H1 (cell line): ENCODE data around the gene EPHA6. TPM values are rescaled to one million over a fixed set of nuclear protein-coding genes. Genes with fewer than 3 reads are reported as not detected.

ENCODE experiments used
- CTCF ChIA-PET: fragments of 300-600 bp; sonication (Branson Sonifier 250); formaldehyde crosslinking; loops from one replicate; lab custom pipeline; 2021; ENCODE audit not compliant: partially characterized antibody; lab: Charles Lee
- POLR2A ChIA-PET: fragments of 300-600 bp; sonication (Branson Sonifier 250); formaldehyde crosslinking; loops from one replicate; lab custom pipeline; 2021; ENCODE audit warnings: inconsistent platforms; ENCODE audit not compliant: partially characterized antibody; lab: Charles Lee
- DNase-seq, 2 experiments: peaks; one replicate each; pipeline versions ENCODE4 v3.0.0 to v3.0.0-alpha.2; 2010 to 2022; ENCODE audit warnings: low spot score in 2 of 2, low read depth in 1 of 2, mixed read lengths in 1 of 2
- FAIRE-seq: peaks from 2 replicates; lab custom pipeline; 2011; peaks lifted over from hg19 to GRCh38; lab: Jason Lieb, UNC
- H2AFZ ChIP-seq: 2 replicates; pipeline ENCODE4 v1.8.1; 2012; ENCODE audit warnings: low read length, inconsistent platforms
- H2AK5ac ChIP-seq: 2 replicates; pipeline ENCODE4 v1.6.1; 2013; ENCODE audit warnings: low read depth, low read length
- H2BK120ac ChIP-seq: replicated peaks from 2 replicates; pipeline ENCODE3; 2013; ENCODE audit warnings: low read depth, low read length, inconsistent platforms
- H2BK12ac ChIP-seq: 2 replicates; pipeline ENCODE4 v1.6.1; 2013; ENCODE audit warnings: low read depth, low read length
- H2BK15ac ChIP-seq: 2 replicates; pipeline ENCODE4 v1.6.1; 2013; ENCODE audit warnings: low read length
- H2BK20ac ChIP-seq: 2 replicates; pipeline ENCODE4 v1.6.1; 2013; ENCODE audit warnings: low read length
- H2BK5ac ChIP-seq: 2 replicates; pipeline ENCODE4 v1.6.1; 2013; ENCODE audit warnings: low read depth, low read length
- H3K14ac ChIP-seq: 2 replicates; pipeline ENCODE4 v1.6.1; 2013; ENCODE audit warnings: inconsistent platforms; ENCODE audit not compliant: insufficient read length
- H3K18ac ChIP-seq: 2 replicates; pipeline ENCODE4 v1.6.1; 2013; ENCODE audit warnings: low read length; ENCODE audit errors: extremely low read depth
- H3K23ac ChIP-seq: 2 replicates; pipeline ENCODE4 v1.6.1; 2013; ENCODE audit warnings: inconsistent platforms; ENCODE audit not compliant: insufficient read length
- H3K23me2 ChIP-seq: 2 replicates; pipeline ENCODE4 v1.6.1; 2013; ENCODE audit warnings: low read depth, low read length
- H3K27ac ChIP-seq: 2 replicates; pipeline ENCODE4 v1.6.1; 2011; ENCODE audit warnings: low read depth, low read length, inconsistent platforms
- H3K27me3 ChIP-seq, 4 experiments: replicated peaks in 1 of 4; 1 replicate in 1 of 4; 2 replicates in 3 of 4; pipeline versions ENCODE4 v1.6.1 to v1.8.1; 2011 to 2013; ENCODE audit warnings: low read length in 3 of 4, mild to moderate bottlenecking in 3 of 4, inconsistent platforms in 2 of 4, mixed read lengths in 2 of 4, moderate library complexity in 1 of 4; ENCODE audit not compliant: control insufficient read depth in 3 of 4, insufficient read depth in 3 of 4; ENCODE audit errors: extremely low read depth in 1 of 4
- H3K36me3 ChIP-seq, 4 experiments: 2 replicates each; pipeline versions ENCODE4 v1.6.1 to v1.8.1; 2011 to 2013; ENCODE audit warnings: mild to moderate bottlenecking in 4 of 4, low read length in 3 of 4, moderate library complexity in 2 of 4, control low read depth in 1 of 4, inconsistent platforms in 1 of 4; ENCODE audit not compliant: insufficient read depth in 4 of 4, control insufficient read depth in 2 of 4
- H3K4ac ChIP-seq: replicated peaks from 2 replicates; pipeline ENCODE3; 2013; ENCODE audit warnings: low read length, low read depth, mixed read lengths, inconsistent platforms; ENCODE audit not compliant: insufficient read length
- H3K4me1 ChIP-seq, 4 experiments: replicated peaks in 1 of 4; 1 replicate in 1 of 4; 2 replicates in 3 of 4; pipeline versions ENCODE4 v1.6.1 to v1.8.1; 2011 to 2013; ENCODE audit warnings: low read length in 3 of 4, inconsistent platforms in 2 of 4, mixed read lengths in 1 of 4; ENCODE audit not compliant: insufficient read depth in 4 of 4, control insufficient read depth in 3 of 4
- H3K4me2 ChIP-seq, 2 experiments: 2 replicates each; pipeline versions ENCODE4 v1.6.1 to v1.8.1; 2011 to 2013; ENCODE audit warnings: low read depth in 2 of 2, low read length in 2 of 2, control low read depth in 1 of 2, inconsistent platforms in 1 of 2, mild to moderate bottlenecking in 1 of 2; ENCODE audit not compliant: insufficient read depth in 1 of 2
- H3K4me3 ChIP-seq, 4 experiments: fragments of 200-600, 300-600 bp in 1 of 4; sonication (generic), shearing (Covaris generic), sonication (Bioruptor Twin) in 1 of 4; 2 replicates each; pipeline versions ENCODE4 v1.5.1 to v1.8.1; 2011 to 2016; ENCODE audit warnings: low read length in 4 of 4, low read depth in 3 of 4, control low read depth in 2 of 4, inconsistent platforms in 2 of 4, mild to moderate bottlenecking in 2 of 4, mixed read lengths in 1 of 4, moderate library complexity in 1 of 4; ENCODE audit not compliant: insufficient read depth in 2 of 4; ENCODE audit errors: extremely low read depth in 1 of 4
- H3K56ac ChIP-seq: replicated peaks from 2 replicates; pipeline ENCODE3; 2013; ENCODE audit warnings: low read depth, mild to moderate bottlenecking, mixed read lengths, low read length, inconsistent platforms; ENCODE audit not compliant: insufficient read length
- H3K79me1 ChIP-seq: 2 replicates; pipeline ENCODE4 v1.6.1; 2013; ENCODE audit warnings: low read depth, low read length, control low read depth
- H3K79me2 ChIP-seq, 2 experiments: 2 replicates each; pipeline versions ENCODE4 v1.6.1 to v1.8.1; 2012 to 2013; ENCODE audit warnings: low read length in 2 of 2, mild to moderate bottlenecking in 2 of 2, inconsistent platforms in 1 of 2; ENCODE audit not compliant: insufficient read depth in 2 of 2, control insufficient read depth in 1 of 2
- H3K9ac ChIP-seq, 4 experiments: replicated peaks in 1 of 4; 1 replicate in 1 of 4; 2 replicates in 3 of 4; pipeline versions ENCODE4 v1.6.1 to v1.8.1; 2011 to 2013; ENCODE audit warnings: low read depth in 3 of 4, low read length in 3 of 4, control low read depth in 2 of 4, mild to moderate bottlenecking in 2 of 4, moderate library complexity in 2 of 4, inconsistent platforms in 1 of 4; ENCODE audit errors: extremely low read depth in 1 of 4
- H3K9me3 ChIP-seq, 2 experiments: 2 replicates each; pipeline versions ENCODE4 v1.6.1 to v1.8.1; 2012 to 2013; ENCODE audit warnings: mild to moderate bottlenecking in 2 of 2, moderate library complexity in 2 of 2, control low read depth in 1 of 2, inconsistent platforms in 1 of 2, low read depth in 1 of 2, low read length in 1 of 2, mixed read lengths in 1 of 2; ENCODE audit not compliant: insufficient read depth in 2 of 2
- H4K20me1 ChIP-seq, 2 experiments: replicated peaks in 1 of 2; 2 replicates each; pipeline versions ENCODE3 to v1.8.1; 2011 to 2013; ENCODE audit warnings: inconsistent platforms in 2 of 2, low read length in 2 of 2, mild to moderate bottlenecking in 1 of 2; ENCODE audit not compliant: insufficient read depth in 2 of 2, control insufficient read depth in 1 of 2
- H4K5ac ChIP-seq: 2 replicates; pipeline ENCODE4 v1.6.1; 2013; ENCODE audit warnings: low read length, low read depth, mixed read lengths, inconsistent platforms; ENCODE audit not compliant: insufficient read length
- H4K8ac ChIP-seq: 2 replicates; pipeline ENCODE4 v1.8.0; 2013; ENCODE audit warnings: mild to moderate bottlenecking, moderate library complexity, low read length, inconsistent platforms; ENCODE audit not compliant: insufficient read depth; ENCODE audit errors: extremely low read depth
- H4K91ac ChIP-seq: replicated peaks from 2 replicates; pipeline ENCODE3; 2013; ENCODE audit warnings: low read length, mixed read lengths, inconsistent platforms; ENCODE audit not compliant: insufficient read length
- ATF3 ChIP-seq: IDR thresholded peaks from 2 replicates; pipeline ENCODE4 v1.6.1; 2011; ENCODE audit warnings: low read depth, mild to moderate bottlenecking, low read length; ENCODE audit not compliant: insufficient read depth
- CREB1 ChIP-seq: IDR thresholded peaks from 2 replicates; pipeline ENCODE4 v1.6.1; 2012; ENCODE audit warnings: inconsistent platforms
- GABPA ChIP-seq: IDR thresholded peaks from 2 replicates; pipeline ENCODE4 v1.6.1; 2011; ENCODE audit warnings: mild to moderate bottlenecking, low read length, moderate library complexity, borderline replicate concordance; ENCODE audit not compliant: insufficient read depth
- JUND ChIP-seq: IDR thresholded peaks from 2 replicates; pipeline ENCODE4 v1.6.1; 2011; ENCODE audit warnings: mild to moderate bottlenecking, improper control_type of control experiment, low read length
- NANOG ChIP-seq: IDR thresholded peaks from 2 replicates; pipeline ENCODE4 v1.6.1; 2011; ENCODE audit warnings: low read length, low read depth, mild to moderate bottlenecking, inconsistent platforms; ENCODE audit not compliant: insufficient read depth, poor library complexity, severe bottlenecking
- RBBP5 ChIP-seq: IDR thresholded peaks from 2 replicates; pipeline ENCODE4 v1.7.1; 2012; ENCODE audit warnings: low read depth, mild to moderate bottlenecking, inconsistent platforms, low read length, moderate library complexity, borderline replicate concordance
- WGBS, 2 experiments: shearing (Covaris generic) in 1 of 2; methylation state at CpG; one replicate each; pipeline versions ENCODE4 v1.1.6 to v1.1.7; 2013 to 2015; ENCODE audit warnings: low lambda C conversion rate in 2 of 2, mixed read lengths in 2 of 2, inconsistent platforms in 1 of 2, low coverage in 1 of 2, missing lambda C conversion rate in 1 of 2; ENCODE audit not compliant: insufficient replicate concordance in 2 of 2, insufficient coverage in 1 of 2, insufficient read length in 1 of 2; ENCODE audit errors: extremely low coverage in 1 of 2, missing lambda C conversion rate in 1 of 2; 5-methylcytosine and 5-hydroxymethylcytosine counted together
- polyA plus RNA-seq, 7 experiments: library from polyadenylated mRNA; depleted of rRNA in 3 of 7; stranded (reverse) in 5 of 7; unstranded in 2 of 7; fragments of >200 nt in 5 of 7; fragments of 200-250 nt in 2 of 7; gene quantifications; 1 replicate in 5 of 7; 2 replicates in 1 of 7; 4 replicates in 1 of 7; pipeline versions ENCODE4 v1.2.1 to v1.2.3, GENCODE V29; 2011 to 2013; ENCODE audit warnings: missing spikeins in 2 of 7, mixed read lengths in 2 of 7
- total RNA-seq: library from RNA; stranded (reverse); fragmentation: NEBNext Ultra II Directional; extraction: Animal tissue kit (Norgen Biotek cat#: 25700); gene quantifications from 2 replicates; pipeline ENCODE4 v1.2.1, GENCODE V29; 2021

Gene EPHA6
- total and polyA plus RNA-seq, 2 of the 8 experiments (the other 6 are each of a cell fraction or from before 2014, with no cell fraction given): 0.83 to 3.2 TPM

- Histone ChIP-seq H3K27ac (no peak overlapping the region), H3K56ac (no peak overlapping the region), H3K27me3 (no peaks in the 10 kb centered on the region), H2BK15ac (no peak overlapping the region), H3K4me2 (no peak overlapping the region), H3K4me1 (no peaks in the 10 kb centered on the region), H4K91ac (no peak overlapping the region), H3K79me1 (no peaks in the 10 kb centered on the region), H4K5ac (no peak overlapping the region), H3K14ac (no peak overlapping the region), H3K4me3 (no peak overlapping the region), H3K23me2 (no peaks in the 10 kb centered on the region), H2BK120ac (no peak overlapping the region), H2AFZ (no peak overlapping the region), H2BK12ac (no peak overlapping the region), H4K20me1 (no peaks in the 10 kb centered on the region), H3K18ac (no peak overlapping the region), H2BK5ac (no peak overlapping the region), H3K9ac (no peak overlapping the region), H2BK20ac (no peak overlapping the region), H2AK5ac (no peak overlapping the region), H3K79me2 (no peaks in the 10 kb centered on the region), H3K36me3 (no peaks in the 10 kb centered on the region), H3K4ac (no peak overlapping the region), H4K8ac (no peak overlapping the region), H3K9me3 (no peaks in the 10 kb centered on the region), H3K23ac (no peak overlapping the region)
- no peak for TF ChIP-seq RBBP5
- no peak for TF ChIP-seq NANOG
- TF ChIP-seq GABPA: no peak
- no peak for TF ChIP-seq JUND
- no peak for TF ChIP-seq CREB1
- TF ChIP-seq ATF3: no peak
- POLR2A ChIA-PET: no interaction called here
- 96% methylated on average over 3 of the region's 3 CpGs; no CpG with 5 or more reads in 1 of the 2 experiments for WGBS, 2 experiments
- CTCF ChIA-PET: no interaction called here
- DNase-seq: no peak
- FAIRE-seq: no peak
These were observed 367.3 kb downstream of the EPHA6 start for GRCh38 chr3:97181704-97182103.
